Prostate gland (tissue), 2 donors: ENCODE results near the gene SNX21. TPM values are rescaled to one million over a fixed set of nuclear protein-coding genes. Genes with fewer than 3 reads are reported as not detected.

Source experiments
- DNase-seq: peaks from one replicate; pipeline ENCODE4 v3.0.0-alpha.2; 2019; ENCODE audit warnings: low spot score
- H3K27ac ChIP-seq, 2 donors: fragments of 200-600 bp; sonication (generic); 2 replicates each; pipeline ENCODE4 v1.5.1; 2017 to 2019
- H3K27me3 ChIP-seq: fragments of 200-600 bp; sonication (generic); replicated peaks from 2 replicates; pipeline ENCODE4 v1.5.1; 2019; ENCODE audit not compliant: insufficient read depth
- H3K36me3 ChIP-seq, 2 donors: fragments of 200-600 bp; sonication (generic); 1 replicate in 1 of 2; 2 replicates in 1 of 2; pipeline versions ENCODE4 v1.5.1 to v1.8.1; 2017 to 2019
- H3K4me1 ChIP-seq: fragments of 200-600 bp; sonication (generic); replicated peaks from 2 replicates; pipeline ENCODE4 v1.5.1; 2019
- H3K4me3 ChIP-seq, 2 donors: fragments of 200-600 bp; sonication (generic); 2 replicates each; pipeline ENCODE4 v1.5.1; 2017 to 2019
- H3K9me3 ChIP-seq: fragments of 200-600 bp; sonication (generic); 2 replicates; pipeline ENCODE4 v1.5.1; 2017
- CTCF ChIP-seq, 4 experiments: fragments of 200-600 bp in 2 of 4; fragments of 450-650 bp in 2 of 4; sonication (generic) in 2 of 4; IDR thresholded peaks; 1 replicate in 3 of 4; 2 replicates in 1 of 4; pipeline ENCODE4 v1.5.1; 2016 to 2019; ENCODE audit warnings: antibody characterized with exemption in 4 of 4, mild to moderate bottlenecking in 2 of 4, moderate library complexity in 2 of 4
- POLR2A ChIP-seq: fragments of 450-650 bp; IDR thresholded peaks from one replicate; pipeline ENCODE4 v1.6.1; 2016; ENCODE audit warnings: antibody characterized with exemption, mild to moderate bottlenecking
- POLR2AphosphoS5 ChIP-seq: sonication (generic); formaldehyde crosslinking; IDR thresholded peaks from one replicate; pipeline ENCODE4 v1.6.1; 2017; ENCODE audit warnings: antibody characterized with exemption
- WGBS: methylation state at CpG from one replicate; pipeline ENCODE4 v1.1.5; 2018; 5-methylcytosine and 5-hydroxymethylcytosine counted together
- intact Hi-C: fragments of 100-400 bp; cut with DNase I; formaldehyde crosslinking; loops from one replicate; pipeline ENCODE4 v1.14.2; 2022
- total RNA-seq, 2 donors: library from RNA; depleted of rRNA; stranded (reverse); fragments of >200 nt; gene quantifications; one replicate each; pipeline ENCODE4 v1.1.0, GENCODE V29; 2016

The SNX21 gene
- total RNA-seq, 2 donors from 2014 or later: 60.4 to 68.4 TPM

- Histone ChIP-seq H3K27ac (no peak overlapping the region), H3K4me1 (no peaks in the 10 kb centered on the region), H3K9me3 (no peaks in the 10 kb centered on the region), H3K36me3 (peaks cover 0 to 20% of the 10 kb centered on the region in 2 donors), H3K4me3 (no peak overlapping the region), H3K27me3 (no peaks in the 10 kb centered on the region)
- WGBS: 89% methylated on average over 14 of the region's 14 CpGs
- TF ChIP-seq POLR2A (no peak), POLR2AphosphoS5 (no peak), CTCF (IDR thresholded peaks at IDR 0.05) (no peak)
- DNase-seq: no peak
- intact Hi-C loops: no loop called here
Observed at GRCh38 chr20:45843506-45843905, 9.9 kb downstream of the SNX21 start.

DNA sequence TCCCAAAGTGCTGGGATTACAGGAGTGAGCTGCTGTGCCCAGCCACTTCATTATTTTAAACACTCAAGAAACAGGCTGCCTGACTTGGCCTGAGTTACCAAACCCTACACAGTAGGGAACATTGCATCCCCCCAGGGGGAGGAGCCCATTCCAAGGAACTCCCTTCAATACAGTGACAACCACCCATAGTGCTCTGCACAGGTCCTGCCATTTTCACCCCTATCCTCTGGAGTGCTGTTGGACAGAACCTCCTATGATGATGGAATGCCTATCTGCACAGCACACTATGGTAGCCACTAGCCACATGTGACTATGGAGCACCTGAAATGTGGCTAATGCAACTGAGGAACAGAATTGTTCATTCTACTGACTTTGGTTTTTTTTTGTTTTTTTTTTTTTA is 11.9 kb downstream of the SNX21 start:
- no peak overlapping the region for H3K27ac ChIP-seq
- no peaks in the 10 kb centered on the region for H3K27me3 ChIP-seq
- no peaks in the 10 kb centered on the region for H3K4me1 ChIP-seq
- no peak overlapping the region for H3K4me3 ChIP-seq
- no peak for TF ChIP-seq POLR2A
- H3K36me3 ChIP-seq: peaks cover 0 to 24% of the 10 kb centered on the region in 2 donors
- intact Hi-C loops: no loop called here
- no peak for DNase-seq
- no peaks in the 10 kb centered on the region for H3K9me3 ChIP-seq

DNA sequence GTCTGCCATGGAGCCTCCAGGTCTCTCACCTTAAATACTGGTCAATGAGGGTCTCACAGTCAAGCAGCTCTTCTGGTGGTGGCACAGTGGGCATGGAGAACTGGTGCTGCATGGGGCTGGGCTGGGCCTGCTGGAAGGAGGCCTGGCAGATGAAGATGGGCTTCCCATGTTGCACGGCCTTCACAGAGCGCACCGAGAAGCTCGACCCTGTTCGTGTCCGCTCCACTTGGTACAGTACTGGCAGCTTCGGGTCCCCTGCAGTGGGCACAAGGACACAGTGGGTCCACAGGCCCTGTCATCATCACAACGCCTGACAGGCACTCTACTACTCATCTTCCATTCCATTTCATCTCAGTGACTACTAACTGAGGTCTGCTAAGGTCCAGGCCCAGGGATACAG is 14.8 kb downstream of the SNX21 start:
- no peak overlapping the region for H3K4me3 ChIP-seq
- H3K9me3 ChIP-seq: no peaks in the 10 kb centered on the region
- no peak for DNase-seq
- H3K36me3 ChIP-seq: peaks cover 0 to 23% of the 10 kb centered on the region in 2 donors
- no peak overlapping the region for H3K27ac ChIP-seq
- no peaks in the 10 kb centered on the region for H3K4me1 ChIP-seq
- intact Hi-C loops: no loop called here
- no peaks in the 10 kb centered on the region for H3K27me3 ChIP-seq
- TF ChIP-seq POLR2AphosphoS5: no peak
- TF ChIP-seq POLR2A: no peak
- no peak for TF ChIP-seq CTCF (IDR thresholded peaks at IDR 0.05)
- WGBS: 93% methylated on average over 8 of the region's 8 CpGs

GRCh38 chr20:45848969-45849582 is 15.5 kb downstream of the SNX21 start:
- Histone ChIP-seq H3K9me3 (no peaks in the 10 kb centered on the region), H3K27me3 (no peaks in the 10 kb centered on the region), H3K36me3 (peaks cover 0 to 16% of the 10 kb centered on the region in 2 donors), H3K4me3 (no peak overlapping the region), H3K4me1 (no peaks in the 10 kb centered on the region), H3K27ac (no peak overlapping the region)
- intact Hi-C loops: no loop called here
- DNase-seq: no peak
- 90% methylated on average over 8 of the region's 8 CpGs for WGBS
- TF ChIP-seq POLR2AphosphoS5: no peak

GRCh38 chr20:45850238-45850637 is 16.6 kb downstream of the SNX21 start:
- H3K4me3 ChIP-seq: no peak overlapping the region
- peaks cover 1% of the 10 kb centered on the region for H3K4me1 ChIP-seq
- intact Hi-C loops: no loop called here
- no peak for TF ChIP-seq CTCF (IDR thresholded peaks at IDR 0.05)
- TF ChIP-seq POLR2A: no peak
- no peak for TF ChIP-seq POLR2AphosphoS5
- H3K27ac ChIP-seq: no peak overlapping the region
- DNase-seq: no peak
- 95% methylated on average over 2 of the region's 2 CpGs for WGBS
- H3K36me3 ChIP-seq: peaks cover 0 to 12% of the 10 kb centered on the region in 2 donors
- no peaks in the 10 kb centered on the region for H3K27me3 ChIP-seq
- no peaks in the 10 kb centered on the region for H3K9me3 ChIP-seq

- Histone ChIP-seq H3K36me3 (peaks cover 0 to 12% of the 10 kb centered on the region in 2 donors), H3K4me3 (no peak overlapping the region), H3K4me1 (peaks cover 8% of the 10 kb centered on the region), H3K27ac (no peak overlapping the region), H3K9me3 (no peaks in the 10 kb centered on the region), H3K27me3 (no peaks in the 10 kb centered on the region)
- no peak for TF ChIP-seq POLR2A
- no peak for DNase-seq
- WGBS: 94% methylated on average over 1 of the region's 1 CpG
- intact Hi-C loops: no loop called here
Observed at GRCh38 chr20:45850926-45851325, 17.3 kb downstream of the SNX21 start.
